MM.1S (cell line): ENCODE measurements around the gene FARP1.

Experiments
- DNase-seq: peaks from one replicate; pipeline ENCODE4 v3.0.0-alpha.2; 2015
- H2AFZ ChIP-seq: fragments of 300-600 bp; sonication (generic); 2 replicates; pipeline ENCODE4 v1.6.0; 2016; ENCODE audit warnings: antibody characterized with exemption, low read length
- H3F3A ChIP-seq: fragments of 300-600 bp; sonication (generic); 2 replicates; pipeline ENCODE4 v1.6.1; 2016; ENCODE audit warnings: mild to moderate bottlenecking, antibody characterized with exemption, low read length, moderate library complexity, mixed read lengths; ENCODE audit not compliant: insufficient read depth
- H3K27ac ChIP-seq: fragments of 300-600 bp; sonication (generic); 2 replicates; pipeline ENCODE4 v1.5.1; 2016; ENCODE audit warnings: mild to moderate bottlenecking, low read length
- H3K27me3 ChIP-seq: fragments of 300-600 bp; sonication (generic); replicated peaks from 2 replicates; pipeline ENCODE4 v1.6.0; 2016; ENCODE audit warnings: low read length; ENCODE audit not compliant: insufficient read depth
- H3K36me3 ChIP-seq: fragments of 300-600 bp; sonication (generic); replicated peaks from 2 replicates; pipeline ENCODE4 v1.6.1; 2016; ENCODE audit warnings: mild to moderate bottlenecking, low read length, mixed read lengths; ENCODE audit not compliant: insufficient read depth
- H3K4me1 ChIP-seq: fragments of 300-600 bp; sonication (generic); 2 replicates; pipeline ENCODE4 v1.6.1; 2016; ENCODE audit warnings: low read length, mixed read lengths
- H3K4me2 ChIP-seq: fragments of 300-600 bp; sonication (generic); 2 replicates; pipeline ENCODE4 v1.6.0; 2016; ENCODE audit warnings: low read depth, low read length
- H3K4me3 ChIP-seq: fragments of 300-600 bp; sonication (generic); 2 replicates; pipeline ENCODE4 v1.5.1; 2016; ENCODE audit warnings: low read length, mixed read lengths
- H3K79me2 ChIP-seq: fragments of 300-600 bp; sonication (generic); 2 replicates; pipeline ENCODE4 v1.6.1; 2016; ENCODE audit warnings: mixed run types, low read length, mixed read lengths
- H3K9ac ChIP-seq: fragments of 300-600 bp; sonication (generic); 2 replicates; pipeline ENCODE4 v1.6.1; 2016; ENCODE audit warnings: low read length, mixed read lengths
- H3K9me2 ChIP-seq: fragments of 300-600 bp; sonication (generic); replicated peaks from 2 replicates; pipeline ENCODE4 v1.6.1; 2016; ENCODE audit warnings: mild to moderate bottlenecking, low read length, mixed read lengths; ENCODE audit not compliant: insufficient read depth
- H3K9me3 ChIP-seq: fragments of 300-600 bp; sonication (generic); replicated peaks from 2 replicates; pipeline ENCODE4 v1.6.1; 2016; ENCODE audit warnings: mild to moderate bottlenecking, low read length, mixed read lengths; ENCODE audit not compliant: insufficient read depth
- H4K20me1 ChIP-seq: fragments of 300-600 bp; sonication (generic); 2 replicates; pipeline ENCODE4 v1.6.1; 2016; ENCODE audit warnings: mild to moderate bottlenecking, low read length, moderate library complexity, mixed read lengths; ENCODE audit not compliant: insufficient read depth
- CTCF ChIP-seq: fragments of 300-600 bp; sonication (generic); IDR thresholded peaks from 2 replicates; pipeline ENCODE4 v1.5.1; 2016; ENCODE audit warnings: antibody characterized with exemption, low read length, mixed read lengths
- EZH2 ChIP-seq: fragments of 300-600 bp; sonication (generic); optimal IDR thresholded peaks from 2 replicates; pipeline ENCODE3; 2017; ENCODE audit warnings: low read depth, mild to moderate bottlenecking, antibody characterized with exemption, low read length, mixed read lengths
- EZH2phosphoT487 ChIP-seq: fragments of 300-600 bp; sonication (generic); IDR thresholded peaks from 2 replicates; pipeline ENCODE4 v1.6.1; 2018; ENCODE audit warnings: antibody characterized with exemption, low read length

FARP1 gene

DNA sequence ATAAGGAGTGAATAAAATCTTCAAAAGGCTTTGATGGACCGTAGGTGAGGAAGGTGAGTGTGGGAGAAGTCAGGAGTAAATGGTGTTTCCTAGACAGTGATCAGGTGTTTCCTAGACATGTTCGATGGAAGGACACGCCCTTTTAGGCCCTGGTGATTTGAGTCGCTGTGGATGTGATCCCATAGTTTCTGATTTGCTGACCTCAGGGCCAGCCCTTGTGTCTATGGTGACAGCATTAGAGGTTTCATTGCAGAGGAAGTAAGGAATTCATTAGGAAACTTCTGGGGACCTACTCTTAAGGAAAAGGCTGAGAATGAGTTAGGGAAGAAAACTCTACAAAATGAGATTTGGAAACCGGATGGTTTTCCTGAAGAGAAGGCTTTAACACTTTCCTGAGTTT is 65.7 kb downstream of the FARP1 start:
- Histone ChIP-seq H3K9me3 (no peaks in the 10 kb centered on the region), H3K27me3 (no peaks in the 10 kb centered on the region), H2AFZ (no peak overlapping the region), H3K36me3 (no peaks in the 10 kb centered on the region), H3K4me3 (no peak overlapping the region), H3K4me1 (no peaks in the 10 kb centered on the region), H3K79me2 (no peaks in the 10 kb centered on the region), H3K9ac (no peak overlapping the region), H3K4me2 (no peak overlapping the region), H3K9me2 (no peaks in the 10 kb centered on the region), H3K27ac (no peak overlapping the region), H4K20me1 (no peaks in the 10 kb centered on the region), H3F3A (no peaks in the 10 kb centered on the region)
- DNase-seq, result no peak
- no peak for TF ChIP-seq EZH2
- no peak for TF ChIP-seq EZH2phosphoT487
- TF ChIP-seq CTCF, result no peak

- Histone ChIP-seq H2AFZ (no peak overlapping the region), H3K9me3 (no peaks in the 10 kb centered on the region), H3K4me1 (no peaks in the 10 kb centered on the region), H3K36me3 (no peaks in the 10 kb centered on the region), H3K9ac (no peak overlapping the region), H3K27ac (no peak overlapping the region), H3K4me3 (no peak overlapping the region), H3K27me3 (no peaks in the 10 kb centered on the region), H3K4me2 (no peak overlapping the region), H3K79me2 (no peaks in the 10 kb centered on the region), H3K9me2 (no peaks in the 10 kb centered on the region), H3F3A (no peaks in the 10 kb centered on the region), H4K20me1 (no peaks in the 10 kb centered on the region)
- no peak for DNase-seq
- no peak for TF ChIP-seq CTCF
- TF ChIP-seq EZH2, result no peak
- TF ChIP-seq EZH2phosphoT487, result no peak
Observed at GRCh38 chr13:98212763-98213162, 69.9 kb downstream of the FARP1 start.

- Histone ChIP-seq H3K79me2 (no peaks in the 10 kb centered on the region), H3K36me3 (no peaks in the 10 kb centered on the region), H3K9me2 (no peaks in the 10 kb centered on the region), H3K4me2 (no peak overlapping the region), H3K4me1 (no peaks in the 10 kb centered on the region), H3F3A (no peaks in the 10 kb centered on the region), H3K9me3 (no peaks in the 10 kb centered on the region), H3K9ac (no peak overlapping the region), H4K20me1 (no peaks in the 10 kb centered on the region), H2AFZ (no peak overlapping the region), H3K27ac (no peak overlapping the region), H3K27me3 (no peaks in the 10 kb centered on the region), H3K4me3 (no peak overlapping the region)
- TF ChIP-seq EZH2phosphoT487, result no peak
- no peak for TF ChIP-seq EZH2
- TF ChIP-seq CTCF, result no peak
- DNase-seq, result no peak
Observed at GRCh38 chr13:98213354-98213753, 70.5 kb downstream of the FARP1 start.
